Activated CD4-positive, alpha-beta memory T cell treated with anti-CD3 and anti-CD28 coated beads, Interleukin-2, amount 10 ng/mL, durations not matched to agents 7 days and 5 days (primary cell): ENCODE results near the gene POPDC3. TPM values are rescaled to one million over a fixed set of nuclear protein-coding genes. Genes with fewer than 3 reads are reported as not detected.

Experiments used
- CTCF ChIA-PET: fragments of 350-600 bp; sonication (Branson Sonifier 250); formaldehyde crosslinking; loops from one replicate; lab custom pipeline; 2021; ENCODE audit warnings: antibody characterized with exemption, inconsistent platforms; lab: Charles Lee
- POLR2A ChIA-PET: fragments of 350-600 bp; sonication (Branson Sonifier 250); formaldehyde crosslinking; loops from one replicate; lab custom pipeline; 2021; ENCODE audit warnings: antibody characterized with exemption; lab: Charles Lee
- DNase-seq: peaks from one replicate; pipeline ENCODE4 v3.0.0-alpha.2; 2020
- H3K27ac Mint-ChIP-seq: one replicate; pipeline ENCODE4 v1.8.0; 2021; ENCODE audit warnings: mild to moderate bottlenecking, mixed read lengths
- H3K27me3 Mint-ChIP-seq: one replicate; pipeline ENCODE4 v1.8.0; 2021; ENCODE audit warnings: mixed read lengths
- H3K36me3 Mint-ChIP-seq: one replicate; pipeline ENCODE4 v1.8.0; 2021; ENCODE audit warnings: low read depth, mixed read lengths
- H3K4me1 Mint-ChIP-seq: one replicate; pipeline ENCODE4 v1.8.0; 2021; ENCODE audit warnings: mixed read lengths
- H3K4me3 Mint-ChIP-seq: one replicate; pipeline ENCODE4 v1.8.0; 2021; ENCODE audit warnings: mild to moderate bottlenecking, mixed read lengths
- H3K9me3 Mint-ChIP-seq: one replicate; pipeline ENCODE4 v1.8.0; 2021; ENCODE audit warnings: mixed read lengths
- total RNA-seq, 2 experiments: library from RNA; stranded (reverse); gene quantifications; one replicate each; pipeline ENCODE4 v1.2.3, GENCODE V29; 2021

Gene POPDC3
- total RNA-seq, 2 experiments from 2014 or later, result not detected

DNA sequence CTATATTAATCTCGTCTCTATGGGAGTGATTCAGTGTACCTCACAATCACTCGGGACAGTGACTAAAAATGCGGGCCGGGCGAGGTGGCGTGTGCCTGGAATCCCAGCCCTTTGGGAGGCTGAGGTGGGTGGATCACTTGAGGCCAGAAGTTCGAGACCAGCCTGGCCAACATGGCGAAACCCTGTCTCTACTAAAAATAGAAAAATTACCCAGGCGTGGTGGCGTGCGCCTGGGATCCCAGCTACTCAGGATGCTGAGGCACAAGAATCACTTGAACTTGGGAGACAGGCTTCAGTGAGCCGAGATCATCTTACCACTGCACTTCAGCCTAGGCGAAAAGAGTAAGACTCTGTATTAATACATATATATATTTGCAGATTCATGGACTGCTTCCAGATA is 17.4 kb downstream of the POPDC3 start:
- no peak overlapping the region for H3K4me3 Mint-ChIP-seq
- no peak overlapping the region for H3K27ac Mint-ChIP-seq
- no peaks in the 10 kb centered on the region for H3K36me3 Mint-ChIP-seq
- no peaks in the 10 kb centered on the region for H3K9me3 Mint-ChIP-seq
- H3K4me1 Mint-ChIP-seq, result no peaks in the 10 kb centered on the region
- DNase-seq, result no peak
- ChIA-PET POLR2A (no interaction called here), CTCF (no interaction called here)
- peaks cover 44% of the 10 kb centered on the region for H3K27me3 Mint-ChIP-seq

DNA sequence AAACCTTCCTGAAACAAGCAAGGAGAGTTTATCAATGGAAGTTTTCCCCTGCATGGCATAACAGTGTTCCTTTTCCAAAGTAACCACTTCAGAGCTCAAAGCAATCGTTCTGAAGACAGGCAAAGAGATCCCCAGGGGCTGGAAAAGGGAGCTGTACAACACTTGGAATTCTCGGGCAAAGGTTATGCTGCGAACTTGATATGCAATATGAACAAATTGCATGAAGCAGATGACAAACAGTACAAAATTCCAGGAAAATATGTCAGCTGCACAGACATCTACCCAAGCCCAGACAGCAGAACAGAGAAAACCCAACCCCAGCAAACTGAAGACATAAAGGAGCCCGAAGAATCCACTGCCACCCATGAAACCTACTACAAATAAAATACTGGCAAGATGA is 18.4 kb downstream of the POPDC3 start:
- ChIA-PET POLR2A (no interaction called here), CTCF (no interaction called here)
- Mint-ChIP-seq H3K27me3 (peaks cover 40% of the 10 kb centered on the region), H3K27ac (no peak overlapping the region), H3K36me3 (no peaks in the 10 kb centered on the region), H3K4me3 (no peak overlapping the region), H3K9me3 (no peaks in the 10 kb centered on the region), H3K4me1 (no peaks in the 10 kb centered on the region)
- no peak for DNase-seq

DNA sequence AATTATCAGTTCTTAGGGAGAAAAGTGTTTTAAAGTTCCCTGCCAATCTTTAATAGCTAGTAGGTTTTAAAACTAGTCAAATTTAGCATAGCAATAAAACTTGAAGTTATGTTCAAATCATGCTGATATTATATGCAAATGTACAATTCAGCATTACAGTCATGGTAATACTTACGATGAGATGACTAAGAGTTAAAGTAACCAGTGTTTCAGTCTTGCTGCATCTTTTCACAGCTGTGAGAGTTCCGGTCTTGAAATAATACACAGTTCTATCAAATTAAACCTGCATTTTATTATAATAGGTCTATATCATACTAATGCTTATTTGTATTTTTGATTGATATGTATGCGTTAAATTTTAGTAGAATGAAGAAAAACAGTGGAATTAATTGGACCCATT is 26.1 kb downstream of the POPDC3 start:
- peaks cover 15% of the 10 kb centered on the region for H3K4me1 Mint-ChIP-seq
- H3K9me3 Mint-ChIP-seq, result no peaks in the 10 kb centered on the region
- H3K27ac Mint-ChIP-seq, result no peak overlapping the region
- no peak overlapping the region for H3K4me3 Mint-ChIP-seq
- H3K27me3 Mint-ChIP-seq, result peaks cover 8% of the 10 kb centered on the region
- ChIA-PET POLR2A (no interaction called here), CTCF (interaction anchor here (1.7 kb wide), 1 partner anchor 66 kb away, joined by 6 read pairs; no protein-coding TSS in a partner anchor)
- H3K36me3 Mint-ChIP-seq, result no peaks in the 10 kb centered on the region
- no peak for DNase-seq

DNA sequence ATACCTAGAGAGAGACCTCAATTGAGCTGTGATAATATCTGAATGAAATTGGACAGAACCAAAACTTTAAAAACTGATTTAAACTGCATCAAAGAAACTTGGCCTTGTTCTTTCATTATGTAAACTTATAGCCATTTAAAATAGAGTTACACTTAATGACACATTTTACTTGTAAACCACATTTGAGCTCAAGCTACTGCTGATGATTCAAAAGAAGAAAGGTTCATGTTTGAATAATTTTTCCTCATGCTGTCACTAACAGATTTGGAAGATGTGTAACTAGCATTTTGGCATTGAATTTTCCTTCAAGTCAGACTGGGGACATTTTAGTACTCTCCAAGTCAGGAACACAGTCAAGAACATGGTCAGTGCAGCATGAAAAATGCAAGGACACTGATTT is 26.9 kb downstream of the POPDC3 start:
- Mint-ChIP-seq H3K36me3 (no peaks in the 10 kb centered on the region), H3K27me3 (peaks cover 3% of the 10 kb centered on the region), H3K4me1 (peaks cover 15% of the 10 kb centered on the region), H3K27ac (no peak overlapping the region), H3K4me3 (no peak overlapping the region), H3K9me3 (no peaks in the 10 kb centered on the region)
- POLR2A ChIA-PET, result no interaction called here
- CTCF ChIA-PET, result interaction anchor here (1.7 kb wide), 1 partner anchor 65 kb away, joined by 6 read pairs; no protein-coding TSS in a partner anchor
- DNase-seq, result no peak

DNA sequence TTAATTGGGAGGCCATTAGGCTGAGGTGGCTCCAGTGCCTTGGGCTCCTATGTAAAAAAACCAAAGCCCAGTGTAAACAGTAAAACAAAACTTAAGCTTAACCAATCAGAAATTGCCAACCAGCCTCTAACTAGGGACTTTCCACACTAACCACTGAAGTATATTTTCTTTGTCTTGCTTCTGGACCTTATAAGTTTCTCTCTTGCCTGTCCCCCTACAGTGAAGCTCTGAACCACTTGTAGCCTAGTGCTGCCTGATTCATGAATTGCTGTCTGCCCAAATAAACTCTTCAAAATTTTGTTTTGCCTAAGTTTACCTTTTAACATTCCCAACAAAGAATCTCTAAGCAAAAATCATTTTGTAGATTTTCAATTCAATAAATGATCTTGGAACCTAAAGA is 28.2 kb downstream of the POPDC3 start:
- ChIA-PET POLR2A (no interaction called here), CTCF (interaction anchor here (0.6 kb wide), 1 partner anchor 214 kb away, joined by 3 read pairs; no protein-coding TSS in a partner anchor)
- H3K27me3 Mint-ChIP-seq, result peaks cover 3% of the 10 kb centered on the region
- no peak overlapping the region for H3K4me3 Mint-ChIP-seq
- no peak for DNase-seq
- H3K9me3 Mint-ChIP-seq, result no peaks in the 10 kb centered on the region
- H3K27ac Mint-ChIP-seq, result no peak overlapping the region
- no peaks in the 10 kb centered on the region for H3K36me3 Mint-ChIP-seq
- H3K4me1 Mint-ChIP-seq, result peaks cover 15% of the 10 kb centered on the region

DNA sequence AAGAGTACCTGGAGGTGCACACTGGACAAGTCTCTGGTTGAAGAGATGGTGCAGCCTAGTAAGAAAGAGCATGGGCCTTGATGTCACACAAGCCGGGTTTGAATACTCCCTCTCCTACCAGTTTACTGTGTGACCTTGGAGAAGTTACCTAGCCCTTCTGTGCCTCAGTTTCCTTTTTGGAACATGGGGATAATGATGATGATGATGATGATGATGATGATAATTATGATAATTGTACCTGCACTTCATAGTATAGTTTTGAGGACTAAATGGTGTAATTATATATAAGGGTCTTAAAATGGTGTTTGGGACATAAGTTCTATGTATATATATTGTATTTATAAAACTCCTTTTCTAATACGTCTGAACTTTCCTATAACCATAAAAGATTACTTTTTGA is 41.7 kb downstream of the POPDC3 start:
- Mint-ChIP-seq H3K27ac (no peak overlapping the region), H3K4me3 (no peak overlapping the region), H3K9me3 (no peaks in the 10 kb centered on the region), H3K36me3 (no peaks in the 10 kb centered on the region), H3K4me1 (peaks cover 10% of the 10 kb centered on the region), H3K27me3 (peaks cover 79% of the 10 kb centered on the region)
- ChIA-PET POLR2A (no interaction called here), CTCF (no interaction called here)
- no peak for DNase-seq

DNA sequence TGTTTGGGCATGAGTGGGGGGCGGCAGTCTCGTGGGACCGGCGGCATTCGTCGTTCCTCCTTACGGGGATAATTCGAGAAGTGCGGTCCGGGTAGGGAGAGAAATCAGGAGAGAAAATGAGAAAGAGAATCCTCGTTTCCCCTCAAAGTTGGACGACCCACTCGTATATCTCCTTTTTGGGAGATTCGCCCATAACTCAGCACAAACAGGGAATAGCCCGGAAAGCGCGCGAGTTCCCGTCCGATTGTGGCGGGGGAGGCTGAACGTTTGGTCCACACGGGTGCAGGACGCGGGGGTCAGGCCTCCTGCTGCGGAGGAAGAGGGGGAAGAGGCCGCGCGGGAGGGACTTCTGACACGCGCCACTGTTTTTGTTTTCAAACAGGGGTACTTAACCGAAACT is 42.4 kb downstream of the POPDC3 start:
- Mint-ChIP-seq H3K9me3 (no peaks in the 10 kb centered on the region), H3K4me3 (peak overlapping the region; percentile 57), H3K27ac (no peak overlapping the region), H3K4me1 (peaks cover 10% of the 10 kb centered on the region), H3K36me3 (no peaks in the 10 kb centered on the region), H3K27me3 (peaks cover 77% of the 10 kb centered on the region)
- no peak for DNase-seq
- CTCF ChIA-PET, result interaction anchor here (1.2 to 1.5 kb wide), 2 partner anchors 49 to 226 kb away, joined by 3 read pairs; no protein-coding TSS in a partner anchor
- POLR2A ChIA-PET, result no interaction called here

DNA sequence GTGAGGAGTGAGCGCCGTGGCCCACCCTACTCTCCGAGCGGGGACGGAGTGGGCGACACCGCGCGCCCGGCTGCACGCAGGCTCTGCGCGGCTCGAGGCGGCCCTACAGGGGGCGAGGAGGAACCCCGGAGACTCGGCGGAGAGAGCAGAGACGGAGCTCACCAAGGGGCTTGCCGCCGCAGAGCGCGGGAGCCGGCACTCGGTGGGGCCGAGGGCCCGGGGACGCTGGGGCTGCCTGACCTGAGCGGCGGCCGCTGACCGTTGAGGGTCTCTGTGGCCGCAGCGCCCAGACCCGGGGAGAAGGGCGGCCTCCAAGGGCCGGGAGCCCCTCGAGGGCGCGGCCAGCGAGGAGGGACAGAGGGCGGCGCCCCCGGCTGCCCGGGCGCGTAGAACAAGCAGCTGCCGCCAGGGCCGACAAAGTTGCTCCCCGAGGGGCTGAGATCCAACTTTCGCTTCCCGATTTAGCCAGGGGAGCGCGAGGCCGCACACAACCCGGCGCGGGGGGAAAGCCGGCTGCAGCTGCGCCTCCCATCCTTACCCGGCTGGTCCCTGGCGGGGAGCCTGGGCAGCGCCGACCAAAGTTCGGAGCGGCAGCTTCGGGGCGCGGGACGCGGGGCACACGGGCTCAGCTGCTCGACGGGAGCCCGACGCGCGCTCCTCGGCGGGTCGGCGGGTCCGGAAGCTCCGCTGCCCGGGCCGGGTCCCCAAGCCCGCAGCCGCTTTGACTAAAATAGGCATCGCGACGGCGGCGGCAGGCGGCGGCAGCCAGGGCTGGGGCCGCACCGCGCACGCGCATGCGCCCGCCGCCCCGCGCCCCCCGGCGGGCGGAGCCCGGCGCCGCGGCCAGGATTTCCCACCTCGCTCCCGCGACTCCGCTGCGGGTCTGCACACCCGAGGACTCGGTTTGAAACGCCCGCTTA is 43.1 kb downstream of the POPDC3 start:
- CTCF ChIA-PET, result interaction anchor here (0.6 to 1.5 kb wide), 3 partner anchors 49 to 226 kb away, joined by 3 read pairs; no protein-coding TSS in a partner anchor
- DNase-seq, result peak; percentile 23
- Mint-ChIP-seq H3K9me3 (no peaks in the 10 kb centered on the region), H3K4me3 (peak overlapping the region; percentile 57), H3K27ac (no peak overlapping the region), H3K4me1 (peaks cover 10% of the 10 kb centered on the region), H3K27me3 (peaks cover 73% of the 10 kb centered on the region), H3K36me3 (no peaks in the 10 kb centered on the region)
- POLR2A ChIA-PET, result no interaction called here

DNA sequence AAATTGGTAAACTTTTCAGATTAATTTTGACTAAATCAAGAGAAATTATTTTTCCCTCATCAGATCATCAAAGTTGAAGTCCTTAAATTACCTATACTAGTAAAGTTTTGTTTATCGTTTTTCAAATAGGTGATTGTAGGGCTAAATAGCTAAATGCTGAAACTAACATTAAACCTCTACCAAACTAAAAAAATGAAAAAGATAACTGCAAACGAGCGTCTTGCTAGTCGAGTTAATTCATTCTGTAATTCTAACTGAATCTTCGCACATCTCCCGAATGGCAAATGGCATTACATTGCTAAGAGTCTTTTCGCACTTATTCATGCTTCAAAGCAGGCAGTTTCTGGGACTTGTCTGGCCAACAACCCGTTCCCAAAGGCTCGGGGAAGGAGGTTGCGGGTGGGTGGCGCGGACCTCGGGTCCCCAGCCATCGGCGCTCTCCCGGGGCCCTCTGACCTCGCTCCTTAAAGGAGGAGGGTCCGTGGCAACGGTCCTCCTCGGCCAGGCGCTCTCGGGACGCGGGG is 43.8 kb downstream of the POPDC3 start:
- CTCF ChIA-PET, result interaction anchor here (1.2 to 1.5 kb wide), 2 partner anchors 48 to 227 kb away, joined by 3 read pairs; no protein-coding TSS in a partner anchor
- no peak overlapping the region for H3K27ac Mint-ChIP-seq
- H3K27me3 Mint-ChIP-seq, result peaks cover 66% of the 10 kb centered on the region

DNA sequence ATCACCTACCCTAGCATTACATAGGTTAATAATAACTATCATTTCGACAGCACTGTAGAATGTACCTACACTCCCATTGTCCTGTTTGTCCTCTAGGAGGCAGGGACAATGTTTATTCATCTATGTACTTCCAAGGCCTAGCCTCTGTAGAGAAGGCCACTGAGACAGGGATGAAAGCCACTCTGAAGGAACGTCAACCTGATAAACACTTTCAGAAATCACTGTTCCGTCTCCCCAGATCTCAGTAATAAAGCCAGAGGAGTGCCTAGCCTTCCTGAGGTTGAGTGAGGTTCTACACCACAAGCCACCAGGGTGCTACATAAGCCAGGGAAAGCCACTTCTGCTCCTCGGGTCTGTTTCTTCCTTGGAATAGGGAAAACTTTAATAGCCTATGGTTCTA is 44.8 kb downstream of the POPDC3 start:
- Mint-ChIP-seq H3K4me1 (peaks cover 10% of the 10 kb centered on the region), H3K27me3 (peaks cover 57% of the 10 kb centered on the region), H3K9me3 (no peaks in the 10 kb centered on the region), H3K36me3 (no peaks in the 10 kb centered on the region), H3K27ac (no peak overlapping the region), H3K4me3 (no peak overlapping the region)
- no peak for DNase-seq
- ChIA-PET CTCF (no interaction called here), POLR2A (no interaction called here)

More for the DNA sequence above, 43.8 kb downstream of the POPDC3 start:
- peak overlapping the region; percentile 43 for H3K4me3 Mint-ChIP-seq
- no peaks in the 10 kb centered on the region for H3K9me3 Mint-ChIP-seq
- H3K4me1 Mint-ChIP-seq, result peaks cover 10% of the 10 kb centered on the region
- H3K36me3 Mint-ChIP-seq, result no peaks in the 10 kb centered on the region
- DNase-seq, result no peak
- POLR2A ChIA-PET, result no interaction called here

DNA sequence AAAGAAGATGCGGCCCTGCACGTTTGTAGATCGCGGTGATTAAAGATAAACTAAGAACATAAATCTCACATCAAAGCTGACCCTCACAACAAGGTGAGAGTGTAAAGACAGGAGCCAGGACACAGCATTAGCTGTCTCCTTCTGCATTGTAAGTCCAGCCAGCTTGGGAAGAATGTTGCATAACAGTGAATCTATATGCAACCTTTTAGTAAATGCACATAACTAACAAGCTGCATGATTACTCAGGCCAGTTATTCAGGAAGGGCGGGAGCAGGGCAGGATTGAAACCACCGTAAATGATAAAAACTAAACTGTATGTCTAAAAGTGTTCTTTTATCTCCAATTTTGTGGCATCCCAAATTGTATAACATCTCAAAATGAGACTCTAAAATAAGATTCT is 57.1 kb downstream of the POPDC3 start:
- Mint-ChIP-seq H3K4me3 (no peak overlapping the region), H3K9me3 (no peaks in the 10 kb centered on the region), H3K4me1 (no peaks in the 10 kb centered on the region), H3K27ac (no peak overlapping the region), H3K27me3 (peaks cover 16% of the 10 kb centered on the region), H3K36me3 (no peaks in the 10 kb centered on the region)
- DNase-seq, result no peak
- ChIA-PET POLR2A (no interaction called here), CTCF (no interaction called here)

DNA sequence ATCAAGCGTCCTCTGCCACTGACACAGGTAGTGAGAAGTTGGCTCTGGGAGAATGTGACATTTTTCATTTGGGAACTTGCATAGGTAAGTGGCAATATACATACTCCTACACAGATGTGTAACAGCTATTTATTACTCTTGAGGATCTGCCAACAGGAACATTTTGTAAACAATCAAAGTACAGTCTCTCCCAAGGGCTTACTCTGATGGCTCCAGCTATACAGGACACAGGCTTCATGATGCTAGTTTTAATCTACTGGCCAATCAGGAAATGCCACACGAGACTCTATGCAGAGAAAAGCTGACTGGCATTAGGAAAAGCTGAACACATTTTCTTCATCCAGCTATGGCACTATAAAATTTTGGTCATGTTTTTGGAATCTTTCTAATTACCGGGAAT is 57.8 kb downstream of the POPDC3 start:
- ChIA-PET CTCF (no interaction called here), POLR2A (no interaction called here)
- Mint-ChIP-seq H3K4me3 (no peak overlapping the region), H3K27ac (no peak overlapping the region), H3K36me3 (no peaks in the 10 kb centered on the region), H3K27me3 (peaks cover 14% of the 10 kb centered on the region), H3K4me1 (no peaks in the 10 kb centered on the region), H3K9me3 (no peaks in the 10 kb centered on the region)
- DNase-seq, result no peak

DNA sequence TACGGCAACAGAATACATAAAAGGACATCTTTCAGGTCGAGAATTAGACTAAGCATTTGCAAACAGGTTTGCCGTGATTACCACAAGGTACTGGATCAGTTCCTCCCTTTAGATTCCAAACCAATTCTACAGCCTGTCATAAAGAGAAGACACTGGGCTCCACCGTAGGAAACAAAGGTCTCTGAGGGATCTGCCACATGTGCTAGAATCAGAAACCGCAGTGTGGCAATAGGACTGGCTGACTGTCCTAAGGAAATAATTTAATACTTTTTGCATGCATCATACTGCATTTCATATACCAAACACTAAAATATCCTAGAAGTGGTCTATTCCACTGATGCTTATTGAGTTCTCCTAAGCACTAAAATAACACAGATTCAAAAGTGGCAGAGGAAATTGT is 59.2 kb downstream of the POPDC3 start:
- DNase-seq, result no peak
- CTCF ChIA-PET, result interaction anchor here (1.0 kb wide), 2 partner anchors 9 kb away, joined by 3 read pairs; no protein-coding TSS in a partner anchor
- H3K27ac Mint-ChIP-seq, result no peak overlapping the region
- H3K4me1 Mint-ChIP-seq, result no peaks in the 10 kb centered on the region
- H3K4me3 Mint-ChIP-seq, result no peak overlapping the region
- H3K27me3 Mint-ChIP-seq, result peaks cover 17% of the 10 kb centered on the region
- H3K9me3 Mint-ChIP-seq, result no peaks in the 10 kb centered on the region
- POLR2A ChIA-PET, result no interaction called here
- H3K36me3 Mint-ChIP-seq, result no peaks in the 10 kb centered on the region
